NCI-H2196 (cell line): ENCODE data around the gene HPCAL1.
"Not testable (repeated sequence)": the region's sequence is repeated elsewhere in the genome, so short reads cannot be mapped to it uniquely, and the experiment has no call there.

Source experiments
- DNase-seq: peaks from one replicate; lab custom pipeline; 2025; ENCODE audit not compliant: unreplicated experiment; lab: John Stamatoyannopoulos, UW

The HPCAL1 gene

GRCh38 chr2:10452956-10453904 is 150.5 kb downstream of the HPCAL1 start:
- no peak for DNase-seq

DNA sequence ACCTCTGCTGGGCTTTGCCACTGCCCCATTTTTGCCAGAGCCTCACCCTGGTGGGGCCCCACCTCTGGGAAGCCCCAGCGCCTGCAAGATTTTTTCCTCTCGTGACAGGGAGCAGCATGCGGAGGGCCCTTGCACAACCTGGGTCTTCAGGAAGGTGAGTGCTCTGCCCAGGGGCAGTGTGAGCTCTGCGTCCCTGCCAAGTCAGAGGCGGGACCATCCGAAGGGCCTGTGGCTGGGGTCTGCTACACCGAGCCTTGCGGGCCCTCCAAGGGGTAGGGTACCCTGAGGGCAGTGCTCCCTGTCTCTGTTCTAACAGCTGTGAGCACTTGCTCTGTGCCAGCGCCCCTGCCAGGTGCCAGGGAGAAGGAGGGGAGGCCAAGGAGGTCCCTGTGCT is 151.2 kb downstream of the HPCAL1 start:
- DNase-seq = no peak

GRCh38 chr2:10454505-10454904 is 151.8 kb downstream of the HPCAL1 start:
- DNase-seq = no peak

DNA sequence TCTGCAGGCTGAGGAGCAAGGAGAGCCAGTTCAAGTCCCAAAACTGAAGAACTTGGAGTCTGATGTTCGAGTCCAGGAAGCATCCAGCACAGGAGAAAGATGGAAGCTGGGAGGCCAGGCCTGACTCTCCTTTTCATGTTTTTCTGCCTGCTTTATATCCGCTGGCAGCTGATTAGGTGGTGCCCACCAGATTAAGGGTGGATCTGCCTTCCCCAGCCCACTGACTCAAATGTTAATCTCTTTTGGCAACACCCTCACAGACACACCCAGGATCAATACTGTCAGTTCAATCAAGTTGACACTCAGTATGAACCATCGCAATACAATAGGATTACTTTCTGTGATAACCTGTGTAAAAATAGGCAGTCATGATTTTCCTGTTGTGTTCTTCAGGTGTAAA is 154.5 kb downstream of the HPCAL1 start:
- DNase-seq = not testable (repeated sequence)

- DNase-seq = no peak
These were observed 155.3 kb downstream of the HPCAL1 start for GRCh38 chr2:10457846-10458598.

DNA sequence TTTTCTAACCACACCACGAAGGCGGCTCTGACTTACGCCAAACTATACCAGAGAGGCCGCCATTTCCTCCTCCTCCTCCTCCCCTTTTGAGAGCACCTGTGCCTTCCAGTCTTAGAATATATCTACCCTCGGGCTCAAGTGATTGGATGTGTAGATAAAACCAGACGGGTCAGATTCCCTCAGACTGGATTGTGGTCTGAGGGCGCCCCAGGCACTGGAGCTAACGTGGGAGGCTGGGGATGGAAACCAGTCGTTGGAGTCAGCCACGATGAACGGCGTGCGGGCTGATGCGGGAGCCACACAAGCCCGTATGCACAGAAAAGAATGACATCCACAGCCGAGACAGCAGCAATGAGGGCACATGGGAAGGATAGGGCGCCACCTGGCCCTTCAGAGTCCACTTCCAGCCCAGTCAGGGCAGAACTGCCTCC is 157.7 kb downstream of the HPCAL1 start:
- no peak for DNase-seq

DNA sequence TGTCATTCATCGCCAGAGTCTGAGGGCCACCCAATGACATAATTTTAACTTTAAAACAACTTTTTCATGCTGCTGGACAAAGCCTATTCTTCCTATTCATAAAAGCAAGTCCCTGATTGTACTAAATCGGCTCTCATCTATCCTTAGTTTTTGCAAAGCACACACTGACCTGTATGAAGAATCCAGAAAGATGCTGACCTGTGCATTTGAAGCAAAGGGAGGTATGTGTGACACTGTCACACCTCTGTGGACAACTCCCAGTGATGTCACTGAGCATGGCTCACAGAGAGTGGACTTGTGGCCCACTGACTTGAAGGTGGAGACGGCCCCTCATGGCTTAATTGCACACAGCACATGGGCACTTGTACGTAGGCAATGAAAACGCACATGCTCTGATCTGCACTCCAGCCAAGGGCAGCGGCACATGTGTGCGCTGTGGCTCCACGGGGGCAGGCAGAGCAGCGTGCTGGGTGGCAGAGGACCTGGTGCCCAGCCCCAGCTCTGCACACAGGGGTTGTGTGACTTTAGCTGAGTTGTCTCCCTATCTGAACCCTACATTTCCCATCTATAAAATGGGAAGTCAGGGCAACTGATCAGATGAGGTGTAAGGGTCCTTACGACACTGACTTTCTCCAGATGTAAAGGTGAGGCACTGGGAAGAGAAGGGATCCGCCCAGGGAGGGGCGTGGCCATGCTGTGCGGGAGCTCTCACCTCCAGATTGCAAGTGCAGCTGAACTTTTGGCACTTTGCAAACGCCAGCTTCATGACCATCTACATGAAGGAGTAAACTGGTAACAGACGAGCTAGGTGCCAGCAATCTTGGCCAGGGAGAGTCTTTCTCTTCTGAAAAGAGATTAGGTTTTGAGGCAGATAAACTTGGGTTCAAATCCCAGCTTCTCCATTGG is 159.7 kb downstream of the HPCAL1 start:
- no peak for DNase-seq

- no peak for DNase-seq
These were observed 163.2 kb downstream of the HPCAL1 start for GRCh38 chr2:10465910-10466309.

- DNase-seq = no peak
These were observed 164.1 kb downstream of the HPCAL1 start for GRCh38 chr2:10466801-10467200.

DNA sequence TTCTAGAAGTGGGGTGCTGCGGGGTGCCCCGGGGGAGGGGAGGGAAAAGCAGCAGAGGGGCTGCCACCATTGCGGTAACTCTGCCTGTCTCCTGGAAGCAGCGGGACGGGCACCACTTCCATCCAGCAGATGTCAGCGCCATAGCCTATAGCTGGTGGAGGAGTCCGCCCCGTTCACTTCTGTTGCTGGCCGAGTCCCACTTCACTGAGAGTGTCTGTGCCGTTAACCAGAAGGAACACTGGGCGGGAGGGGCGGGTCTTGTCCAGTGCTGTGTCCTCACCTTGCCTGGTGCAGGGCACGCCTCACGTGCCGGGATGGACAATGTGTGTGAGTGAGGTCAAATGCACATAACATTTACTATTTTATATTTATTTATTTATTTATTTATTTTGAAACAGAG is 164.7 kb downstream of the HPCAL1 start:
- no peak for DNase-seq

DNA sequence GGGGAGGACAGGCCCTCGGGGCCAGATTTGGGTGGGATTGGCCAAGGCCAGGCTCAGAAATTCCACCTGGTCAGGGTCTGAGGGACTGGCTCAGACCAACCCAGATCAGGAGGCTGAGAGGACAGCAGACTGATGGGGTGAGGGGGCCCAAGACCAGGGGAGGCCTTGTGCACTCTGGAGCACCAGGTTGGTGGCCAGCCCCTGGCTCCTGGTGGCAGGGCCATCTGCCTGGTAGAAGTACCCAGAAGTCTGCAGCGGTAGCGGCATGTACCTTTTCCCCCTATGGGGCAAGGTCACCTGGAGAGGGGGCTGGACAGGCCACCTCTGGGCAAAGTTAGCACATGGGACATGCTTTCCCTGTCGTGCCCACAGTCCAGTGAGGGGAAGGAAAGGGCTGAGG is 166.6 kb downstream of the HPCAL1 start:
- no peak for DNase-seq

DNA sequence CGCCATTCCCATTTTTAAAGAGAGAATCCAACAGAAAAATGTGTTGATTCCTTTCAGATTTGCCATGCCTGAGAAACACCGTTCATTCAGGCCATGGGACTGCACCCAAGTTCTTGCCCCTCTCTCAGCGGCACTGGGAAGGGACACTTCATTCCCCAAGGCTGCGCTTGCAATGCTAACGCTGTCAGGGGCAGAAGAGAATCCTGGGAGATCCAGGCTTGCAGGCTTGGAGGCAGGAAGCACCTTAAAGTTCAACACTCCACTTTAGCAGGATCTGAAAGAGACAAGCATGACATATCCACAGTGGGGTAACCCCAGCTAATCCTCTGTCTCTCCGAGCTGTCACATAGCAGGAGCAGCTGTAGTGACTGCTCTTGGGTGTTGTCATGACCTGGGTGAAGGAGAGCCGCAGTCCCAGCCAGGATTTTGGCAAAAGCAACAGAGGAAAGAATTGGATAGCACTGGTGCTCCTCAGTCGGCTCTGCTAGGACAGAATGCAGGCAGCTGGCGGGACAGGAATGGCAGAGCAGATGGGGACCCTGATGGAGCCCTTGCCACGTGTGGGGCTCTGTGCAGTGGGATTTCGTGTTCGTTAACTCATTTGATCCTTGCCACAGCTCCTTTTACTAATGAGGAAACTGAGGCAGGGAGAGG is 167.4 kb downstream of the HPCAL1 start:
- no peak for DNase-seq

GRCh38 chr2:10471046-10471571 is 168.4 kb downstream of the HPCAL1 start:
- DNase-seq = no peak

- no peak for DNase-seq
These were observed 169.3 kb downstream of the HPCAL1 start for GRCh38 chr2:10471955-10472354.

DNA sequence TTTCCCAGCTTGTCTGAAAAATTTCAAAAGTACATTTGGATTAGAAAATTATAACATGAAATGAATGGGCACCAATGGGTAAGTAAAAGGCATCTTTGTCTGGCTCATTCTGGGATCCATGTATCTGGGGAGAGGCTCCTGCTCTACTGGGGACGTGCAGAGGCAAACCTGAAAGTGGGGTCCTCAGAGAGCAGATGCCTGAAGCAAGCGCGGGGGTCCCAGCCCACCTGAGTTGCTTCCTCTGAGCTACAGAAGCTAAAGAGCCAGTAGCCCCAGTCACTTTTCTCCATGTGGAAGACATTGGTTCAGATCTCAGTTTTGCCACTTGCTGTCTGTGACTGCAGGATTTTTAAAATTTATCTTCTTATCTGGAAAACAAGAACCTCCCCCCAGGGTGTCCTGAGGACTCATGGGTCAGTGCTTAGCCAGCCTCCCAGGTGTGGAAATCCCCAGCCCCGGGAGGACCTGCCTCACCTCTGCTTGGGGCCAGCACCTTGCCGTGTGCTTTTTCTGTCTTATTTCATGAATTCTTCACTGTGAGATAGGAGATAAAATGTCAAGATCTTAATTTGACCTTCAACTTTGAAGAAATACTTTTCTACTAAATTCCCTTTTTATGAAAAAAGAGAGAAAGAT is 170.5 kb downstream of the HPCAL1 start:
- DNase-seq = no peak

DNA sequence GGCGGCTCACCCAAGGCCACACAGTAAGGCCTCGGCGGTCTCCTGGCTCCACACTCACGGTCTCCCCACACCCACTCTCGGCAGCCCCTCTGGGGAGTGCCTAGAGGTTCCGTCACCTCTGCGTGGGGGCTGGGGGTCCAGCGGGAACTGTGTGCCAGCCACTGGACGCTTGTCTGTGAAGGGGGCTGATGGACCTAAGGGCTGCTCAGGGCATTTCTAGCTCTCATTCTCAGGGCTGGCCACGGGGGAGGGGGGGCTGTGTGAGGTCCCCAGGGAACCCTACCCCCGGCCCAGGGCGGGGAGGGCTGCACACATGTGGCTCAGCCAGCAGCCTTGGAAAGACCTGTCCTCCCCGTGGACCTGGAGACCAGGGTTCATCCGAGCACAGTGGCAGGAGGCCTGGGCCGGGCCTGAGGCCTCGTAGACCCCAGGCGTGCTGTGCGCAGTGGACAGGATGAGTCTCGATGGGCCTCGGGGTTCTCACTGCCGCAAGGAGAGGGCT is 172.6 kb downstream of the HPCAL1 start:
- DNase-seq = no peak

DNA sequence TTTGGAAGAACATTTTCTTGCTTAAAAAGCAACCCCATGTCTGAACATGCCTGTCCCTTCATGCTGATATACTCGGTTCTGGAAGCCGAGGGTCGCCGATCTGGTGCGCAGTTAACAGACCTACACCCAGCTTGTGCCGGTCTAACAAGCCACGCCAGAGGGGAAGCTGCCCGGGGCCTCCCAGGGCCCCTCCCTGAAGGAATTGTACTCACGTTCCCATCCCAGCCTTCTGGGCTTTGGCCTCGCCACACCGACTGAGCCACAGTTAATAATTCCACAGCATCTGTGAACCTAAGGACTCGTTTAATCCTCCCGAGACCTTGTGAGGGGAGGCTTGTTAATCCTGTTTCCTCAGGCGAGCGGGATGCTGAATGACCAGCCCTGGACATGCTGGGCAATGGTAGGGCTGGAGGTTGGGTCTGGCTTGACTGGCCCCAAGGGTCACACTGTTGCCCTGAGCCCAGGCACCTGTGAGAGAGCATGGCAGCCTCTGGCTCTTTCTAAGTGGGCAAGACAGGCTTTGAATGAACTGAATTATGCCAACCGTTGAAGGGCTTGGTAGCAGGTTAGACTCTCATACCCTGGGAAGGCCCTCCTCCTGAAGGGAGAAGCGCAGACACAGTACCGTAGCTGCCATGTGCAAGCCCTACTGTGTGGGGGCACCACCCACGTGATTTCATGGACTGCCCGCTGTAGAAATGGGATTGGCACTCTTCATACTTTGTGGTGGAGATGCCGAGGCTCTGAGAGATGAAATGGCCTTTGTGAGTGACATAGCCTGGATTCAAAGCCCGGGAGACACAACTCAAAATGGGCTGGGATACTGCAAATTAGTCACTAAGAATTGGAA is 173.3 kb downstream of the HPCAL1 start:
- no peak for DNase-seq

GRCh38 chr2:10476723-10477442 is 174.2 kb downstream of the HPCAL1 start:
- DNase-seq = no peak
